Measurements from ENCODE around the gene ZNF678.

DNA sequence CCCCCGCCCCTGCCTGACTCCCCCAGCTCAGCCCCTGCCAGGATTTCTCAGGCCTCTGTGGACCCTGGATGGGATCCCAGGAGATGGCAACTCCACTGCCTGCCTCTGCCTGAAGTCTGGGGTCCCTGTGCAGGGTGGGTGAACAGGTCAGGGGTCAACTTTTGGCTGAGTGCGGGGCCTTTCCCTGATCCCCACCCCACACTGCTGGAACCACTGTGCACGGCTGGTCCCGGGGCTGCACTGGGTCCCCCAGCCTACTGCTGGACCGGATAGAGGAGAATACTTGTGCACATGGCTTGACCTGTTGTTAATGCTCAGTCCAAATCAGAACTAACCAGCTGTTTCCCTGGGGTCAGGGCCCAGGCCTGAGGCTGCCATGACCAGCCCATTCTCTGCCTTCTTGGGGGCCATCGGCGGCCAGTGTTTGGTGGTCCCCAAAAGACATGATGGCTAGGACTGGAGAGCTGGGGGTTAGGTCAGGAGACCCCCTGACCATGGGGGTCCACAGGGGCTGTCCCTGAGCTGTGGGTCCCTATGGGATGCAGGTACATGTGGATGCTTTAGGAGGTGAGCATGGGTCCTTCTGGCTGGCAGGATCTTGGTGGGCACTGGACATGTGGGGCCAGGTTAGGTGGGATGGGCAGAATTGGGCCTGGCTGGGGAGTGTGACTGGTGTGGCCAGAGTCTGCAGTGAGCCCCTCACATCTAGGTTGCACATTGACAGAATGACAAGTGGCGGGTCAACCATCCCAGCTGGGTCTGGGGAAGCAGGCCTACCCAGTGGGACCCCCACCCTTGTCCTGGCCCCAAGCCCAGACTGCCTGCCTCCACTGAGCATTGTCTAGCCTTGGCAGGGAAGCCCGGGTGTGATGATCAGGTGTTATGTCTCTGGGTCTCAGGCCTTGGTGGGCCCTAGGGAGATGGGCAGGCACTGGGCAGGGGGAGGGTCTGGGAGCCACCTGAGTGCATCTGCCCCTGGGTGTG, 19.0 kb upstream of the ZNF678 start:
- TF ChIP-seq, protein P1, sequence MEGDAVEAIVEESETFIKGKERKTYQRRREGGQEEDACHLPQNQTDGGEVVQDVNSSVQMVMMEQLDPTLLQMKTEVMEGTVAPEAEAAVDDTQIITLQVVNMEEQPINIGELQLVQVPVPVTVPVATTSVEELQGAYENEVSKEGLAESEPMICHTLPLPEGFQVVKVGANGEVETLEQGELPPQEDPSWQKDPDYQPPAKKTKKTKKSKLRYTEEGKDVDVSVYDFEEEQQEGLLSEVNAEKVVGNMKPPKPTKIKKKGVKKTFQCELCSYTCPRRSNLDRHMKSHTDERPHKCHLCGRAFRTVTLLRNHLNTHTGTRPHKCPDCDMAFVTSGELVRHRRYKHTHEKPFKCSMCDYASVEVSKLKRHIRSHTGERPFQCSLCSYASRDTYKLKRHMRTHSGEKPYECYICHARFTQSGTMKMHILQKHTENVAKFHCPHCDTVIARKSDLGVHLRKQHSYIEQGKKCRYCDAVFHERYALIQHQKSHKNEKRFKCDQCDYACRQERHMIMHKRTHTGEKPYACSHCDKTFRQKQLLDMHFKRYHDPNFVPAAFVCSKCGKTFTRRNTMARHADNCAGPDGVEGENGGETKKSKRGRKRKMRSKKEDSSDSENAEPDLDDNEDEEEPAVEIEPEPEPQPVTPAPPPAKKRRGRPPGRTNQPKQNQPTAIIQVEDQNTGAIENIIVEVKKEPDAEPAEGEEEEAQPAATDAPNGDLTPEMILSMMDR (IDR thresholded peaks at IDR 0.05), result no peak
- TF ChIP-seq POLR2AphosphoS5 (IDR thresholded peaks at IDR 0.05) (no peak), POLR2A (IDR thresholded peaks at IDR 0.05) (no peak)
